ENCODE measurements around the gene PCDH19.

GRCh38 chrX:100410901-100411801 is 1.1 kb upstream of the PCDH19 start:
- TF ChIP-seq CTCF (IDR thresholded peaks at IDR 0.05), result no peak
- TF ChIP-seq POLR2A (IDR thresholded peaks at IDR 0.05), result no peak

Measured in uterus (tissue), 2 donors.